Tibial nerve (tissue), 3 donors: ENCODE results near the gene C16orf54.

ENCODE experiments used
- POLR2A ChIP-seq, 2 donors: fragments of 450-650 bp; IDR thresholded peaks; one replicate each; pipeline ENCODE4 v1.6.1; 2017; ENCODE audit warnings: antibody characterized with exemption in 2 of 2, mild to moderate bottlenecking in 2 of 2, moderate library complexity in 2 of 2
- TF ChIP-seq, protein P1 (sequence below), 5 experiments: fragments of 200-600 bp in 3 of 5; fragments of 450-650 bp in 2 of 5; sonication (generic) in 3 of 5; IDR thresholded peaks; one replicate each; pipeline ENCODE4 v1.5.1; 2016 to 2019; ENCODE audit warnings: antibody characterized with exemption in 5 of 5, mild to moderate bottlenecking in 3 of 5, moderate library complexity in 2 of 5

DNA sequence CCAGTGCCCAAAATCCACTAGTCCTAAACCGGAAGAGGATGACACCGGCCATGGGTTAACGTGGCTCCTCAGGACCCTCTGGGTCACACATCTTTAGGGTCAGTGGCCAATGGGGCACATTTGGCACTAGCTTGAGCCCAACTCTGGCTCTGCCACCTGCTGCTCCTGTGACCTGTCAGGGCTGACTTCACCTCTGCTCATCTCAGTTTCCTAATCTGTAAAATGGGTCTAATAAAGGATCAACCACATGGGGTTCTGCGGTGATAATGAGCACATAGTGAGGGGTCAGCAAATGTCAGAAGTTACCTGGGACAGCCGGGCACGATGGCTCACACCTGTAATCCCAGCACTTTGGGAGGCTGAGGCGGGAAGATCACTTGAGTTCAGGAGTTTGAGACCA lies 48.4 kb downstream of the C16orf54 start:
- no peak for TF ChIP-seq POLR2A (IDR thresholded peaks at IDR 0.05)
- TF ChIP-seq, protein P1, sequence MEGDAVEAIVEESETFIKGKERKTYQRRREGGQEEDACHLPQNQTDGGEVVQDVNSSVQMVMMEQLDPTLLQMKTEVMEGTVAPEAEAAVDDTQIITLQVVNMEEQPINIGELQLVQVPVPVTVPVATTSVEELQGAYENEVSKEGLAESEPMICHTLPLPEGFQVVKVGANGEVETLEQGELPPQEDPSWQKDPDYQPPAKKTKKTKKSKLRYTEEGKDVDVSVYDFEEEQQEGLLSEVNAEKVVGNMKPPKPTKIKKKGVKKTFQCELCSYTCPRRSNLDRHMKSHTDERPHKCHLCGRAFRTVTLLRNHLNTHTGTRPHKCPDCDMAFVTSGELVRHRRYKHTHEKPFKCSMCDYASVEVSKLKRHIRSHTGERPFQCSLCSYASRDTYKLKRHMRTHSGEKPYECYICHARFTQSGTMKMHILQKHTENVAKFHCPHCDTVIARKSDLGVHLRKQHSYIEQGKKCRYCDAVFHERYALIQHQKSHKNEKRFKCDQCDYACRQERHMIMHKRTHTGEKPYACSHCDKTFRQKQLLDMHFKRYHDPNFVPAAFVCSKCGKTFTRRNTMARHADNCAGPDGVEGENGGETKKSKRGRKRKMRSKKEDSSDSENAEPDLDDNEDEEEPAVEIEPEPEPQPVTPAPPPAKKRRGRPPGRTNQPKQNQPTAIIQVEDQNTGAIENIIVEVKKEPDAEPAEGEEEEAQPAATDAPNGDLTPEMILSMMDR (IDR thresholded peaks at IDR 0.05): no peak
